NCI-H748 (cell line): ENCODE results near the gene POLK.
"Not testable (repeated sequence)": the region's sequence is repeated elsewhere in the genome, so short reads cannot be mapped to it uniquely, and the experiment has no call there.

Experiments used
- DNase-seq: peaks from one replicate; lab custom pipeline; 2025; ENCODE audit not compliant: unreplicated experiment; lab: John Stamatoyannopoulos, UW

The POLK gene

DNA sequence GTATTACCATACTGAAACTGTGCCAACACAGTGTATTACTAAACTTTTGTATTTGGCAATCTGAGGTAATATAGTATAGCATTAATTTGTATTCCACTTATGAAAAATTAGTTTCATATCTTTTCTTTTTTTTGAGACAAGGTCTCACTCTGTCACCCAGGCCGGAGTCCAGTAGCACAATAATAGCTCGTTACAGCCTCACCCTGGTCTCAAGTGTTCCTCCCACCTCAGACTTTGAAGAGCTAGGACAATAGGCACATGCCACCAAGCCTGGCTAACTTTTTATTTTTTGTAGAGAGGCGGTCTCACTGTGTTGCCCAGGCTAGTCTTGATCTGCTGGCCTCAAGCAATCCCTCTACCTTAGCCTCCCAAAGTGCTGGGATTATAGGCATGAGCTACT is 36.1 kb downstream of the POLK start:
- no peak for DNase-seq

DNA sequence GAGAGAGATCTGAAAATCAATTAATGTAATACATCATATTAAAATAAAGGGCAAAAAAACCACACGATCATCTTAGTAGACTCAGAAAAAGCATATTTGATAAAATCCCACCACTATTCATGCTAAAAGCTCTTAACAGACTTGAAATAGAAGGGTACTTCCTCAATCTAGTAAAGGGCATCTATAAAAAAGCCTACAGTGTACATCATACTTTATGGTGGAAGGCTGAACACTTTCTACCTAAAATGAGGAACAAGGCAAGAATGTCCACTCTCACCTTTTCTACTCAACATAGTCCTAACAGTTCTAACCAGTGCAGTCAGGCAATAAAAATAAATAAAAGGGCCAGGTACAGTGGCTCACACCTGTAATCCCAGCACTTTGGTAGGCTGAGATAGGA is 38.9 kb downstream of the POLK start:
- no peak for DNase-seq

- DNase-seq, result no peak
These were observed 39.8 kb downstream of the POLK start for GRCh38 chr5:75551471-75551870.

GRCh38 chr5:75552764-75553163 is 41.1 kb downstream of the POLK start:
- DNase-seq, result no peak

GRCh38 chr5:75553358-75553757 is 41.7 kb downstream of the POLK start:
- no peak for DNase-seq

DNA sequence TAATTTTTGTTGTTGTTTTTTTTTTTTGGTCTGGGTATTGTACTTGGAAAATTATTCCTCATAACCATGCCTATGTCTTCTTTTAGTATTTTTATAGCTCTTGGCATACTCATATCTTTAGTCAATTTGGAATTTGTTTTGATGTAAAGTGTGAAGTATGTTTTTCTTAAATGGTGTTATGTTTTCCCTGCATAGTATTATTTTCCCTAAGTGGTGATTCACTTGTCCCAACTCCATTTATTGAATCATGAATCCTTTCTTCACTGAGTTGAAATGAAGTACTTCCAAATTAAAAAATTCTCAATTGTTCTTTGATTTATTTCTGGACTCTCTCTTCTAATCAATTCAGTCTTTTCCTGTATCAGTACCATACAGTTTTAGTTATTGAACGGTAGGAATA is 46.5 kb downstream of the POLK start:
- DNase-seq, result no peak

GRCh38 chr5:75558981-75559632 is 47.4 kb downstream of the POLK start:
- DNase-seq, result no peak

DNA sequence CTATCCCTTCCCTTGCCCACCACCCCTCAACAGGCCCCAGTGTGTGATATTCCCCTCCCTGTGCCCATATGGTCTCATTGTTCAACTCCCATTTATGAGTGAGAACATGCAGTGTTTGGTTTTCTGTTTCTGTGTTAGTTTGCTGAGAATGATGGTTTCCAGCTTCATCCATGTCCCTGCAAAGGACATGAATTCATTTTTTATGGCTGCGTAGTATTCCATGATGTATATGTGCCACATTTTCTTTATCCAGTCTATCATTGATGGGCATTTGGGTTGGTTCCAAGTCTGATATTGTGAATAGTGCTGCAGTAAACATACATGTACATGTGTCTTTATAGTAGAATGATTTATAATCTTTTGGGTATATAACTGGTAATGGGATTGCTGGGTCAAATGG is 49.0 kb downstream of the POLK start:
- DNase-seq, result not testable (repeated sequence)

DNA sequence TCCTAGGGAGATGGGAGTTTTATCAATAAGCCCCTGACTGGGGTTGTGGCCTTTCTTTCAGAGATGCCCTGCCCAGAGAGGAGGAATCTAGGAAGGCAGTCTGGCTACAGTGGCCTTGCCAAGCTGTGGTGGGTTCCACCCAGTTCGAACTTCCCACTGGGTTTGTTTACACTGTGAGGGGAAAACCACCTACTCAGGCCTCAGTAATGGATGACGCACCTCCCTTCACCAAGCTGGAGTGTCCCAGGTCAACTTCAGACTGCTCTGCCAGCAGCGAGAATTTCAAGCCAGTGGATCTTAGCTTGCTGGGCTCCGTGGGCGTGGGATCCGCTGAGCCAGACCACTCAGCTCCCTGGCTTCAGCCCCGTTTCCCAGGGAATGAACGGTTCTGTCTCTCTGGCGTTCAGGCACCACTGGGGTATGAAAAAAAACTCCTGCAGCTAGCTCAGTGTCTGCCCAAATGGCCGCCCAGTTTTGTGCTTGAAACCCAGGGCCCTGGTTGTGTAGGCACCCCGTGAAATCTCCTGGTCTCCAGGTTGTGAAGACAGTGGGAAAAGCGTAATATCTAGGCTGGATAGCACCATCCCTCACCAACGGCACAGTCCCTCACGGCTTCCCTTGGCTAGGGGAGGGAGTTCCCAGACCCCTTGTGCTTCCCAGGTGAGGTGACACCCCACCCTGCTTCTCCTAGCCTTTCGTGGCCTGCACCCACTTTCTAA is 54.5 kb downstream of the POLK start:
- not testable (repeated sequence) for DNase-seq

DNA sequence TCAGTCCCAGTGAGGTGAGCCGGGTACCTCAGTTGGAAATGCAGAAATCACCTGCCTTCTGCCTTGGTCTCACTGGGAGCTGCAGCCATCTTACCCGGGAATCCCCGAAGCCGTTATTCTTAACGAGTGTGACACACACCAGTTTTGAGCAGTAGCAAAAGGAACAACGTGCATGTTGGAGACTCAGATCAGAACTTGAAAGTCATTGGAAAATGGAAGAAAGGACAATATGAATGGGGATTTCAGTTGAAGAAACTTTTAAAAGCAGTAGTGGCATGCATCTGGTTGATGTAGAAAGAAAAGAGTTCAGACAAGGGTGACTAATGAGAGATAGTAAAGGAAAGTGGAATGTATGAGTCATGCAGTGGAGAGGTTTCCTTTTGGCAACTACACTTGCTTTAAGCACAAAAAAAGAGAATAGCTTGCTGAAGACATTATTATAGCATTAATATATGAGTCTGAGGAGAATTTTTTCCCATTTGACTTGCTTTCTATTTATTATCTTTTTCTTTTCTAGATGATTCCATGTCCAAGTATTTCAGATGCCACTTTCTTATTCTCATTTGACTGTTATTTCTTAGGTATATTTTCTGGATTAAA is 55.1 kb downstream of the POLK start:
- DNase-seq, result no peak

DNA sequence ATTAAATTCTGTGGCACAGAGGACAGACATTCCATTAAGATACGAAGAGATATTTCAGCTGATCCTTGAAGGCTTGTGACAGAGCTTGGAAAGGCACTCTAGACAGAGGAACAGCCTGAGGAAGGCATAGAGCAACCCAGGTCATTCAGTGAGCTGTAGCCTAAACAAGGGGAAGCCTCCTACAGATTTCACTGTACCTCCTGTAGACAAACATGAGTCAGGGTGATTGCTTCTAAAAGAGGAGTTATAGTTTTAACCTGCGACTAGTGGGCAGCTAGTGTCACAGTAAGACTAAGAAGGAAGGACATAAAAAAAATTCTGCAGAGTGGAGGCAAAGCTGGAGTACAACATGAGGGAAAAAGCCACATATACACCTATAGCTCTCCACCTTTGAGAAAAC is 56.0 kb downstream of the POLK start:
- no peak for DNase-seq

DNA sequence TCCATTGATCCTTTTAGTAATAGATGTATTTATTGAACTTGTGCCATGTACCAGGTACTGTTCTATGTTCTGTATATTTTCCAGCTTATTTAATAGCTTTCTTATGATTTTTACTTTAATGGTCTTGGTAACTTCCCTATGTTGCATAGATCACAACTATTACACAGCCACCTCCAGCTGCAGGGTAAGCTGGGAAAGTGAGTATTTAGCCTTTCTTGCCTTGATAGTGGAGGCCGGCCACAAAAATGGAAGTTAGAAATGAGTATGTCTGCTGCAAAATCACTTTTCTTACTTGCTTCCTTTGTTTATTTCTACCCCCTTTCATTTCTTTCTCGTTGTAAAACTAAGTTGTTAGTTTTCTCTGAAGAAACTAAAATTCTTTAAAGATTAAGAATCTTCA is 56.5 kb downstream of the POLK start:
- no peak for DNase-seq

DNA sequence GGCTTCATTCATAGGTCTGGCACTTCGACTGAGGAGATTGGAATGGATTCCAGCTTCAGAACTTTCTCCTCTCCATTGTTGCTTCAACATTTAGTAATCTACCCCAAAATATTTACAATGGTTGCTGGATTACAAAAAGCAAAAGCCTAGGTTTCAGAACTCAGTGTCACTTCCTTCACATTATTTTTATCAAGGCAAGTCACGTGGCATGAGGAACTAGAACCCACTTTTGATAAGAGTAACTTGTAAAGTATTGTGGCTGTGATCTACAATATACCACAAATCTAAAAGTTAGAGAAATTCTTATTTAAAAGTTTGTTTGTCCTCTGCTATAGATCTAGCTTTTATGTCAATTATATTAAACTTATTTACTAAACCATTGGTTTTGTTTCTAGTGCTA is 59.9 kb downstream of the POLK start:
- DNase-seq, result no peak

- no peak for DNase-seq
These were observed 63.1 kb downstream of the POLK start for GRCh38 chr5:75574791-75575190.

DNA sequence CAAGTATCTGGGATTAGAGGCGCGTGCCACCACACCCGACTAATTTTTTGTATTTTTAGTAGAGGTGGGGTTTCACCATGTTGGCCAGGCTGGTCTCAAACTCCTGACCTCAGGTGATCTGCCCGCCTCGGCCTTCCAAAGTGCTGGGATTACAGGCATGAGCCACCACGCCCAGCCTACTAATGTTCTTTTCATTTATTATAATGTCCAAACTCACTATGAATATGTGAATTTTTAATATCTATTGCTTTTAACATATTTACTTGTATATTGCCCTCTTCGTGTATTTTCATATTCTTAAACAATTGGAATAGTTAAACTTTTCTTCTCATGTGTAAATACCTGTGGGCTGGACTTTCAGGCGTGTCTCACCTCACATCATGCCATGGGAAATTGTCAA is 66.6 kb downstream of the POLK start:
- DNase-seq, result not testable (repeated sequence)

DNA sequence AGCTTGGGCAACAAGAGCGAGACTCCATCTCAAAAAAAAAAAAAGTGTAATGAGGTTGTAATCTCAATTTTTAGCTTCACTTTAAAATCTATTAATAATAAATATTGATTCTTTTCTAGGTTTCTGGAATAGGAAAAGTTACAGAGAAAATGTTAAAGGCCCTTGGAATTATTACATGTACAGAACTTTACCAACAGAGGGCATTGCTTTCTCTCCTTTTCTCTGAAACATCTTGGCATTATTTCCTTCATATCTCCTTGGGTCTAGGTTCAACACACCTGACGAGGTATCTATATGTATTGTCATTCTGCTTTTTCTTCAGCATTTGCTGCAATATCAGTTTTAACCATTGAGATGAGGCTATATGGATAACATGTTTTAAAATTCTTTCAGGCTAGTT is 73.0 kb downstream of the POLK start:
- no peak for DNase-seq

- no peak for DNase-seq
These were observed 77.0 kb downstream of the POLK start for GRCh38 chr5:75588666-75589065.

DNA sequence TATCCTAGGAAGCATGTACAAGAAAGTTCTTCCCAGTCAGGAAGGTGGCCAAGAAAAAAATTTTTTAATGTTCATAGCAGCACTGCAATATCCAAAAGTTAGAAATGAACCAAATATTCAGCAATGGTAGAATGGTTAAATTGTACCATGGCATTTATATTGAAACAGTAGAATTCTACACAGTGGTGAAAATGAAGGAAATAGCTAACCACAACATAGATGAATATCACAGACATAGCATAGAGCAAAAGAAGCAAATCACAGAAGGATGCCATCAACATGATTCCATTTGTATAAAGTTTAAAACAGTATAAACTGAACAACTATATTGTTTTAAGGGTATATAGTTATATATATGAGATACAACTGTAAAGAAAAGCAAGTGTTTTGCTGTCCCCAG is 88.8 kb downstream of the POLK start:
- DNase-seq, result no peak

DNA sequence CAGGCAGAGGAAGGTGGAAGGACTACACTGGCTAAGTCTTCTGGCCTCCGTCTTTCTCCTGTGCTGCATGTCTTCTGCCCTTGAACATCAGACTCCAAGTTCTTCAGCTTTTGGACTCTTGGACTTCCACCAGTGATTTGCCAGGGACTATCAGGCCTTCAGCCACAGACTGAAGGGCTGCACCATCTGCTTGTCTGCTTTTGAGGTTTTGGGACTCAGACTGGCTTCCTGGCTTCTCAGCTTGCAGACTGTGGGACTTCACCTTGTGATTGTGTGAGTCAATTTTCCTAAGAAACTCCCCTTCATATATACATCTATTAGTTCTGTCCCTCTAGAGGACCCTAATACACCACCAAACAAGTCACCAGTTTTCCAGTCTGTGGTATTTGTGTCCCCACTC is 89.9 kb downstream of the POLK start:
- DNase-seq, result no peak

DNA sequence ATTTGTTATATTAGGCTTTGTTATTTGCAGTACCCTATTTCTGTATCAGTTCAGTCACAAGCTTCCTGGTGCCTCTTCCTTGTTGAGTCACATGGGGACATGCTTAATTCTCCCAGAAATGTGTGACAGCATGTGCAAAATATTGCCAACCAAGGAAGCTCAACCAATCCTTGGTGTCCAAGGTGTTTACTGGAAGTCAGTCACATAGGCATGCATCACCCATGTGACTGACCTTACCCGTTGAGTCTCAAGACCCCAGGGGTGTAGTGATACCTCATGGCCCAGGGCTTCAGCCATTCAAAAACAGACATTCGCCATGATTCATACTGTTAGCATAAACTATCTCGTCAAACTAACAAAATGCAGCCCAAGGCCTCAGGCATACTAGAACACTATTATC is 90.3 kb downstream of the POLK start:
- no peak for DNase-seq

DNA sequence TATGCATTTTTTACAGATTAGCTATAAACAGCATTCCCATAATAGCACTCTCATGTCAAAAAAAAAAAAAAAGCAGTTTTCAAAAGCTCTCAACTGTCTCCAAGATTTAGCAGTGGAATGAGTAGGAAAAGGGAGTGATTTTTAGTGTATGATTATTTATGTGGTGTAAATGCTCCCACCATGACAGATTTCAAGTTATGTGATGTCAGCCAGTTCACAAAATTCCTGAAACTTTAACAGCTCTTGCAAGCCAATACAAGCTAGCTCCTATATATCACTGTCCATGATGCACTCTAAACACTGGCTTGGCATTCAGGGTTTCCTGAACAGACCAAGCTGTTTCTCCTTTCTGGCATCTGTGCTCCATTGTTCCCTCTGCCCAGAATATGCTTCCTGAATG is 91.7 kb downstream of the POLK start:
- DNase-seq, result no peak

GRCh38 chr5:75603821-75604220 is 92.1 kb downstream of the POLK start:
- no peak for DNase-seq

- DNase-seq, result not testable (repeated sequence)
These were observed 95.7 kb downstream of the POLK start for GRCh38 chr5:75607341-75607740.
